SK-N-SH (cell line): ENCODE measurements around the gene FEZF2.

Experiments
- EP300 ChIP-seq, 2 experiments: IDR thresholded peaks; 2 replicates each; pipeline versions ENCODE4 v1.4.0 to v1.6.1; 2012; ENCODE audit warnings: borderline replicate concordance in 1 of 2, low read depth in 1 of 2, low read length in 1 of 2
- EZH2phosphoT487 ChIP-seq: fragments of 200-600 bp; sonication (generic); IDR thresholded peaks from 2 replicates; pipeline ENCODE4 v1.6.1; 2017; ENCODE audit warnings: low read depth, mixed run types, mild to moderate bottlenecking, antibody characterized with exemption, moderate library complexity, borderline replicate concordance
- GABPA ChIP-seq: IDR thresholded peaks from 2 replicates; pipeline ENCODE4 v1.4.0; 2012; ENCODE audit warnings: low read depth, mild to moderate bottlenecking
- GATA2 ChIP-seq: sonication (generic); formaldehyde crosslinking; IDR thresholded peaks from 2 replicates; pipeline ENCODE4 v1.5.0; 2020; ENCODE audit warnings: mild to moderate bottlenecking, missing genetic modification reagents
- NFIC ChIP-seq: IDR thresholded peaks from 2 replicates; pipeline ENCODE4 v1.4.0; 2012; ENCODE audit warnings: borderline replicate concordance
- RAD21 ChIP-seq: IDR thresholded peaks from 2 replicates; pipeline ENCODE4 v1.6.1; 2012; ENCODE audit warnings: mild to moderate bottlenecking, low read length
- RFX5 ChIP-seq: IDR thresholded peaks from 2 replicates; pipeline ENCODE4 v1.6.1; 2012; ENCODE audit warnings: mild to moderate bottlenecking, improper control_type of control experiment, low read length
- TAF1 ChIP-seq: IDR thresholded peaks from 2 replicates; pipeline ENCODE4 v1.6.1; 2012; ENCODE audit warnings: low read depth, mild to moderate bottlenecking, low read length, moderate library complexity, borderline replicate concordance
- YY1 ChIP-seq: IDR thresholded peaks from 2 replicates; pipeline ENCODE4 v1.4.0; 2012; ENCODE audit warnings: low read depth, mild to moderate bottlenecking
- TF ChIP-seq, protein P1 (sequence below): fragments of 200-600 bp; sonication (generic); IDR thresholded peaks from 2 replicates; pipeline ENCODE4 v1.6.1; 2017; ENCODE audit warnings: antibody characterized with exemption, mild to moderate bottlenecking, moderate library complexity
- TF ChIP-seq, protein P2 (sequence below): IDR thresholded peaks from 2 replicates; pipeline ENCODE4 v1.4.0; 2012; ENCODE audit warnings: low read depth, borderline replicate concordance
- TF ChIP-seq, protein P3 (sequence below): fragments of 150-350 bp; IDR thresholded peaks from 2 replicates; pipeline ENCODE4 v1.6.1; 2016; ENCODE audit warnings: mild to moderate bottlenecking, low read depth, low read length
- TF ChIP-seq, protein P4 (sequence below): IDR thresholded peaks from 2 replicates; pipeline ENCODE4 v1.6.1; 2012; ENCODE audit warnings: mild to moderate bottlenecking, low read depth, low read length, moderate library complexity
- TF ChIP-seq, protein P5 (sequence below): IDR thresholded peaks from 2 replicates; pipeline ENCODE4; 2012

DNA sequence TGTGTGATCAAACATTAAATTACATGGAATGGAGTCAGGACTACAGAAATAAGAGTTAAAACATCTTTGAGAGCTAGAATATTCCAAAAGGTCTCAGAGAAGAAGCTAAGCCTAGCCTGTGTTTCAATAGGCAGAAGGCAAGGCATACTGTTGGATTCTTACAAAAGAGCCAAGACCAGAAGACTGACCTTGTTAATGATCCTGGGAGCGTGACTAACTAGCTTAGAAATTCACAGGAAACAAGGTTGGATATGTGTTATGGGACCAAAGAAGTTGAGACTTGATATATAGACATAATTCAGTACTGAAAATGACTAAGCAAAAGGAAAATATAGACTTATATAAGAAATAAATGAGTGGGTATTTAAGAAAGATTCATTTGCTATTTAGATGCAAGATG is 50.1 kb downstream of the FEZF2 start:
- TF ChIP-seq, protein P1, sequence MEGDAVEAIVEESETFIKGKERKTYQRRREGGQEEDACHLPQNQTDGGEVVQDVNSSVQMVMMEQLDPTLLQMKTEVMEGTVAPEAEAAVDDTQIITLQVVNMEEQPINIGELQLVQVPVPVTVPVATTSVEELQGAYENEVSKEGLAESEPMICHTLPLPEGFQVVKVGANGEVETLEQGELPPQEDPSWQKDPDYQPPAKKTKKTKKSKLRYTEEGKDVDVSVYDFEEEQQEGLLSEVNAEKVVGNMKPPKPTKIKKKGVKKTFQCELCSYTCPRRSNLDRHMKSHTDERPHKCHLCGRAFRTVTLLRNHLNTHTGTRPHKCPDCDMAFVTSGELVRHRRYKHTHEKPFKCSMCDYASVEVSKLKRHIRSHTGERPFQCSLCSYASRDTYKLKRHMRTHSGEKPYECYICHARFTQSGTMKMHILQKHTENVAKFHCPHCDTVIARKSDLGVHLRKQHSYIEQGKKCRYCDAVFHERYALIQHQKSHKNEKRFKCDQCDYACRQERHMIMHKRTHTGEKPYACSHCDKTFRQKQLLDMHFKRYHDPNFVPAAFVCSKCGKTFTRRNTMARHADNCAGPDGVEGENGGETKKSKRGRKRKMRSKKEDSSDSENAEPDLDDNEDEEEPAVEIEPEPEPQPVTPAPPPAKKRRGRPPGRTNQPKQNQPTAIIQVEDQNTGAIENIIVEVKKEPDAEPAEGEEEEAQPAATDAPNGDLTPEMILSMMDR, result no peak
- TF ChIP-seq, protein P2, sequence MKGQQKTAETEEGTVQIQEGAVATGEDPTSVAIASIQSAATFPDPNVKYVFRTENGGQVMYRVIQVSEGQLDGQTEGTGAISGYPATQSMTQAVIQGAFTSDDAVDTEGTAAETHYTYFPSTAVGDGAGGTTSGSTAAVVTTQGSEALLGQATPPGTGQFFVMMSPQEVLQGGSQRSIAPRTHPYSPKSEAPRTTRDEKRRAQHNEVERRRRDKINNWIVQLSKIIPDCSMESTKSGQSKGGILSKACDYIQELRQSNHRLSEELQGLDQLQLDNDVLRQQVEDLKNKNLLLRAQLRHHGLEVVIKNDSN, result no peak
- TF ChIP-seq YY1 (no peak), TAF1 (no peak), NFIC (no peak), EZH2phosphoT487 (no peak), RFX5 (no peak), GABPA (no peak), GATA2 (no peak), RAD21 (no peak), EP300 (IDR thresholded peaks at IDR 0.05; ENCODE audit: borderline replicate concordance in 1 of 2, low read depth in 1 of 2, low read length in 1 of 2) (no peak)
- TF ChIP-seq, protein P3, sequence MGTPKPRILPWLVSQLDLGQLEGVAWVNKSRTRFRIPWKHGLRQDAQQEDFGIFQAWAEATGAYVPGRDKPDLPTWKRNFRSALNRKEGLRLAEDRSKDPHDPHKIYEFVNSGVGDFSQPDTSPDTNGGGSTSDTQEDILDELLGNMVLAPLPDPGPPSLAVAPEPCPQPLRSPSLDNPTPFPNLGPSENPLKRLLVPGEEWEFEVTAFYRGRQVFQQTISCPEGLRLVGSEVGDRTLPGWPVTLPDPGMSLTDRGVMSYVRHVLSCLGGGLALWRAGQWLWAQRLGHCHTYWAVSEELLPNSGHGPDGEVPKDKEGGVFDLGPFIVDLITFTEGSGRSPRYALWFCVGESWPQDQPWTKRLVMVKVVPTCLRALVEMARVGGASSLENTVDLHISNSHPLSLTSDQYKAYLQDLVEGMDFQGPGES, result no peak
- TF ChIP-seq, protein P4, sequence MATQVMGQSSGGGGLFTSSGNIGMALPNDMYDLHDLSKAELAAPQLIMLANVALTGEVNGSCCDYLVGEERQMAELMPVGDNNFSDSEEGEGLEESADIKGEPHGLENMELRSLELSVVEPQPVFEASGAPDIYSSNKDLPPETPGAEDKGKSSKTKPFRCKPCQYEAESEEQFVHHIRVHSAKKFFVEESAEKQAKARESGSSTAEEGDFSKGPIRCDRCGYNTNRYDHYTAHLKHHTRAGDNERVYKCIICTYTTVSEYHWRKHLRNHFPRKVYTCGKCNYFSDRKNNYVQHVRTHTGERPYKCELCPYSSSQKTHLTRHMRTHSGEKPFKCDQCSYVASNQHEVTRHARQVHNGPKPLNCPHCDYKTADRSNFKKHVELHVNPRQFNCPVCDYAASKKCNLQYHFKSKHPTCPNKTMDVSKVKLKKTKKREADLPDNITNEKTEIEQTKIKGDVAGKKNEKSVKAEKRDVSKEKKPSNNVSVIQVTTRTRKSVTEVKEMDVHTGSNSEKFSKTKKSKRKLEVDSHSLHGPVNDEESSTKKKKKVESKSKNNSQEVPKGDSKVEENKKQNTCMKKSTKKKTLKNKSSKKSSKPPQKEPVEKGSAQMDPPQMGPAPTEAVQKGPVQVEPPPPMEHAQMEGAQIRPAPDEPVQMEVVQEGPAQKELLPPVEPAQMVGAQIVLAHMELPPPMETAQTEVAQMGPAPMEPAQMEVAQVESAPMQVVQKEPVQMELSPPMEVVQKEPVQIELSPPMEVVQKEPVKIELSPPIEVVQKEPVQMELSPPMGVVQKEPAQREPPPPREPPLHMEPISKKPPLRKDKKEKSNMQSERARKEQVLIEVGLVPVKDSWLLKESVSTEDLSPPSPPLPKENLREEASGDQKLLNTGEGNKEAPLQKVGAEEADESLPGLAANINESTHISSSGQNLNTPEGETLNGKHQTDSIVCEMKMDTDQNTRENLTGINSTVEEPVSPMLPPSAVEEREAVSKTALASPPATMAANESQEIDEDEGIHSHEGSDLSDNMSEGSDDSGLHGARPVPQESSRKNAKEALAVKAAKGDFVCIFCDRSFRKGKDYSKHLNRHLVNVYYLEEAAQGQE, result no peak
- TF ChIP-seq, protein P5, sequence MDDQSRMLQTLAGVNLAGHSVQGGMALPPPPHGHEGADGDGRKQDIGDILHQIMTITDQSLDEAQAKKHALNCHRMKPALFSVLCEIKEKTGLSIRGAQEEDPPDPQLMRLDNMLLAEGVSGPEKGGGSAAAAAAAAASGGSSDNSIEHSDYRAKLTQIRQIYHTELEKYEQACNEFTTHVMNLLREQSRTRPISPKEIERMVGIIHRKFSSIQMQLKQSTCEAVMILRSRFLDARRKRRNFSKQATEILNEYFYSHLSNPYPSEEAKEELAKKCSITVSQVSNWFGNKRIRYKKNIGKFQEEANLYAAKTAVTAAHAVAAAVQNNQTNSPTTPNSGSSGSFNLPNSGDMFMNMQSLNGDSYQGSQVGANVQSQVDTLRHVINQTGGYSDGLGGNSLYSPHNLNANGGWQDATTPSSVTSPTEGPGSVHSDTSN, result no peak
